Measurements from ENCODE around the gene ZNF799.

Gene ZNF799

GRCh38 chr19:12353375-12353774 is 47.7 kb downstream of the ZNF799 start:
- Histone ChIP-seq H3K27me3 (ENCODE audit: insufficient read depth, low read length, poor library complexity) (no peaks in the 10 kb centered on the region), H3K4me1 (ENCODE audit: insufficient read depth, low read length) (no peaks in the 10 kb centered on the region), H3K79me2 (ENCODE audit: insufficient read depth, low read length) (no peaks in the 10 kb centered on the region), H3K27ac (ENCODE audit: low read length) (no peak overlapping the region), H2AFZ (ENCODE audit: low read depth, low read length) (no peak overlapping the region), H3K9ac (ENCODE audit: low read depth, low read length) (no peak overlapping the region), H4K20me1 (ENCODE audit: insufficient read depth, low read length) (no peaks in the 10 kb centered on the region), H3K36me3 (ENCODE audit: insufficient read depth, low read length) (peaks cover 20% of the 10 kb centered on the region), H3K4me3 (ENCODE audit: low read depth in 1 of 2, low read length in 2 of 2) (no peak overlapping the region), H3K4me2 (ENCODE audit: insufficient read depth, low read length) (no peak overlapping the region), H3K9me3 (ENCODE audit: insufficient read depth, low read length, severe bottlenecking) (peaks cover 23% of the 10 kb centered on the region)
- TF ChIP-seq, protein P1, sequence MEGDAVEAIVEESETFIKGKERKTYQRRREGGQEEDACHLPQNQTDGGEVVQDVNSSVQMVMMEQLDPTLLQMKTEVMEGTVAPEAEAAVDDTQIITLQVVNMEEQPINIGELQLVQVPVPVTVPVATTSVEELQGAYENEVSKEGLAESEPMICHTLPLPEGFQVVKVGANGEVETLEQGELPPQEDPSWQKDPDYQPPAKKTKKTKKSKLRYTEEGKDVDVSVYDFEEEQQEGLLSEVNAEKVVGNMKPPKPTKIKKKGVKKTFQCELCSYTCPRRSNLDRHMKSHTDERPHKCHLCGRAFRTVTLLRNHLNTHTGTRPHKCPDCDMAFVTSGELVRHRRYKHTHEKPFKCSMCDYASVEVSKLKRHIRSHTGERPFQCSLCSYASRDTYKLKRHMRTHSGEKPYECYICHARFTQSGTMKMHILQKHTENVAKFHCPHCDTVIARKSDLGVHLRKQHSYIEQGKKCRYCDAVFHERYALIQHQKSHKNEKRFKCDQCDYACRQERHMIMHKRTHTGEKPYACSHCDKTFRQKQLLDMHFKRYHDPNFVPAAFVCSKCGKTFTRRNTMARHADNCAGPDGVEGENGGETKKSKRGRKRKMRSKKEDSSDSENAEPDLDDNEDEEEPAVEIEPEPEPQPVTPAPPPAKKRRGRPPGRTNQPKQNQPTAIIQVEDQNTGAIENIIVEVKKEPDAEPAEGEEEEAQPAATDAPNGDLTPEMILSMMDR (IDR thresholded peaks at IDR 0.05; ENCODE audit: borderline replicate concordance, extremely low read depth, low read length, poor library complexity, severe bottlenecking), result no peak
- no peak for TF ChIP-seq EZH2 (IDR thresholded peaks at IDR 0.05; ENCODE audit: borderline replicate concordance, low read depth, low read length, severe bottlenecking)
- ATAC-seq (ENCODE audit: insufficient read depth, low read depth) (no peak), DNase-seq (no peak)

DNA sequence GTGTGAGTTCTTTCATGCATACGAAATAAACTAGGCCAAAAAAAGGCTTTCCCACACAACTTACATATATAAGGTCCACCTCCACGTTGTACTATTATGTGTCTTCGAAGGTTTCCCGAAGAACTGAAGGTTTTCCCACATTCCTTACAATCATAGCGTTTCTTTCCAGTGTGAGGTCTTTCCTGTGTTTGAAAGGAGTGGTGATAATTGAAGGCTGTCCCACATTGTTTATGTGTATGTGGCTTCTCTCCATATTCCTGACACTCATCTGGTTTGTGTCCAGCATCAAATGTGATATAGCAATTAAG is 50.2 kb downstream of the ZNF799 start:
- peaks cover 23% of the 10 kb centered on the region for H3K9me3 ChIP-seq (ENCODE audit: insufficient read depth, low read length, severe bottlenecking)
- no peak overlapping the region for H3K4me2 ChIP-seq (ENCODE audit: insufficient read depth, low read length)
- H3K27ac ChIP-seq (ENCODE audit: low read length), result no peak overlapping the region
- peaks cover 20% of the 10 kb centered on the region for H3K36me3 ChIP-seq (ENCODE audit: insufficient read depth, low read length)
- no peak overlapping the region for H2AFZ ChIP-seq (ENCODE audit: low read depth, low read length)
- TF ChIP-seq, protein P1 (IDR thresholded peaks at IDR 0.05; ENCODE audit: borderline replicate concordance, extremely low read depth, low read length, poor library complexity, severe bottlenecking), result no peak
- no peak for TF ChIP-seq EZH2 (IDR thresholded peaks at IDR 0.05; ENCODE audit: borderline replicate concordance, low read depth, low read length, severe bottlenecking)
- no peaks in the 10 kb centered on the region for H3K4me1 ChIP-seq (ENCODE audit: insufficient read depth, low read length)
- no peaks in the 10 kb centered on the region for H3K79me2 ChIP-seq (ENCODE audit: insufficient read depth, low read length)
- no peaks in the 10 kb centered on the region for H3K27me3 ChIP-seq (ENCODE audit: insufficient read depth, low read length, poor library complexity)
- no peak for ATAC-seq (ENCODE audit: insufficient read depth, low read depth)
- no peak overlapping the region for H3K4me3 ChIP-seq (ENCODE audit: low read depth in 1 of 2, low read length in 2 of 2)
- no peaks in the 10 kb centered on the region for H4K20me1 ChIP-seq (ENCODE audit: insufficient read depth, low read length)
- H3K9ac ChIP-seq (ENCODE audit: low read depth, low read length), result no peak overlapping the region
- DNase-seq, result no peak

GRCh38 chr19:12350185-12350889 is 50.7 kb downstream of the ZNF799 start:
- Histone ChIP-seq H3K9me3 (ENCODE audit: insufficient read depth, low read length, severe bottlenecking) (peaks cover 25% of the 10 kb centered on the region), H3K9ac (ENCODE audit: low read depth, low read length) (no peak overlapping the region), H3K27me3 (ENCODE audit: insufficient read depth, low read length, poor library complexity) (no peaks in the 10 kb centered on the region), H3K4me1 (ENCODE audit: insufficient read depth, low read length) (no peaks in the 10 kb centered on the region), H3K79me2 (ENCODE audit: insufficient read depth, low read length) (no peaks in the 10 kb centered on the region), H2AFZ (ENCODE audit: low read depth, low read length) (no peak overlapping the region), H3K27ac (ENCODE audit: low read length) (no peak overlapping the region), H3K4me3 (ENCODE audit: low read depth in 1 of 2, low read length in 2 of 2) (no peak overlapping the region), H3K4me2 (ENCODE audit: insufficient read depth, low read length) (no peak overlapping the region), H3K36me3 (ENCODE audit: insufficient read depth, low read length) (peaks cover 20% of the 10 kb centered on the region), H4K20me1 (ENCODE audit: insufficient read depth, low read length) (no peaks in the 10 kb centered on the region)
- TF ChIP-seq, protein P1 (IDR thresholded peaks at IDR 0.05; ENCODE audit: borderline replicate concordance, extremely low read depth, low read length, poor library complexity, severe bottlenecking), result no peak
- TF ChIP-seq EZH2 (IDR thresholded peaks at IDR 0.05; ENCODE audit: borderline replicate concordance, low read depth, low read length, severe bottlenecking), result no peak
- DNase-seq, result no peak
- no peak for ATAC-seq (ENCODE audit: insufficient read depth, low read depth)

Data from DND-41 (cell line).